Measurements from ENCODE around the gene ELFN1. TPM values are rescaled to one million over a fixed set of nuclear protein-coding genes. Genes with fewer than 3 reads are reported as not detected.

ELFN1 gene
- total and polyA plus RNA-seq, 9 of the 15 experiments (the other 6 are each of a cell fraction or from before 2014, with no cell fraction given), result 0.04 to 0.64 (median 0.18) TPM; not detected in 2

GRCh38 chr7:1639071-1639470 is 31.0 kb upstream of the ELFN1 start (continued):
- TF ChIP-seq, protein P1, sequence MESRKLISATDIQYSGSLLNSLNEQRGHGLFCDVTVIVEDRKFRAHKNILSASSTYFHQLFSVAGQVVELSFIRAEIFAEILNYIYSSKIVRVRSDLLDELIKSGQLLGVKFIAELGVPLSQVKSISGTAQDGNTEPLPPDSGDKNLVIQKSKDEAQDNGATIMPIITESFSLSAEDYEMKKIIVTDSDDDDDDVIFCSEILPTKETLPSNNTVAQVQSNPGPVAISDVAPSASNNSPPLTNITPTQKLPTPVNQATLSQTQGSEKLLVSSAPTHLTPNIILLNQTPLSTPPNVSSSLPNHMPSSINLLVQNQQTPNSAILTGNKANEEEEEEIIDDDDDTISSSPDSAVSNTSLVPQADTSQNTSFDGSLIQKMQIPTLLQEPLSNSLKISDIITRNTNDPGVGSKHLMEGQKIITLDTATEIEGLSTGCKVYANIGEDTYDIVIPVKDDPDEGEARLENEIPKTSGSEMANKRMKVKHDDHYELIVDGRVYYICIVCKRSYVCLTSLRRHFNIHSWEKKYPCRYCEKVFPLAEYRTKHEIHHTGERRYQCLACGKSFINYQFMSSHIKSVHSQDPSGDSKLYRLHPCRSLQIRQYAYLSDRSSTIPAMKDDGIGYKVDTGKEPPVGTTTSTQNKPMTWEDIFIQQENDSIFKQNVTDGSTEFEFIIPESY (CRISPR knock-in tag; IDR thresholded peaks at IDR 0.05), result no peak
- no peak for TF ChIP-seq MAFK (IDR thresholded peaks at IDR 0.05; ENCODE audit: low read length)
- no peak for TF ChIP-seq DACH1 (IDR thresholded peaks at IDR 0.05; ENCODE audit: partially characterized antibody)
- no peak for TF ChIP-seq HDAC8 (tag; IDR thresholded peaks at IDR 0.05)
- TF ChIP-seq ARNT (IDR thresholded peaks at IDR 0.05), result no peak

GRCh38 chr7:1639532-1640175 is 30.4 kb upstream of the ELFN1 start:
- intact Hi-C loops (cut with micrococcal nuclease), result loop anchor here (10.0 kb wide), 1 partner anchor 65 kb away; no protein-coding TSS in a partner anchor
- Histone ChIP-seq H3K27me3 (ENCODE audit: control insufficient read depth in 2 of 2, insufficient read depth in 2 of 2, low read length in 2 of 2) (peaks cover 0 to 16% of the 10 kb centered on the region in 2 experiments; a peak in 2 of 5 replicates), H3K9ac (ENCODE audit: insufficient read depth in 1 of 2, low read depth in 2 of 2, low read length in 2 of 2) (no peak overlapping the region), H3K79me2 (ENCODE audit: control insufficient read depth, insufficient read depth, low read length) (no peaks in the 10 kb centered on the region), H3K27ac (ENCODE audit: extremely low read depth, low read depth, low read length) (no peak overlapping the region), H3K4me3 (no peak overlapping the region), H3K4me2 (ENCODE audit: insufficient read depth, low read length) (no peak overlapping the region), H3K36me3 (ENCODE audit: control insufficient read depth, insufficient read depth, low read length) (no peaks in the 10 kb centered on the region), H2AFZ (ENCODE audit: low read depth, low read length) (no peak overlapping the region), H3K9me3 (replicated peaks; ENCODE audit: control insufficient read depth, insufficient read depth, low read depth, low read length) (0 out of 2 replicates have a peak, but pooled peaks cover 3% of the 10 kb centered on the region), H4K20me1 (replicated peaks; ENCODE audit: control insufficient read depth, insufficient read depth, low read length) (0 out of 2 replicates have a peak, but pooled peaks cover 3% of the 10 kb centered on the region), H3K4me1 (replicated peaks in 1 of 2; ENCODE audit: control insufficient read depth in 2 of 2, insufficient read depth in 2 of 2, low read length in 2 of 2) (peaks cover 6 to 27% of the 10 kb centered on the region in 2 experiments; a peak in 3 of 5 replicates), H3K9me1 (ENCODE audit: control insufficient read depth, insufficient read depth, low read length) (no peaks in the 10 kb centered on the region)
- DNase-seq (ENCODE audit: extremely low read depth in 1 of 4, low spot score in 3 of 4), result no peak
- no TSS peak for BruUV-seq (replicated peaks)
- 0 out of 2 replicates have a peak, but pooled peaks have one; percentile 65 for TF ChIP-seq SMAD4 (CRISPR knock-in tag; conservative IDR thresholded peaks at IDR 0.05)
- TF ChIP-seq ZNF76 (CRISPR knock-in tag; IDR thresholded peaks at IDR 0.05; ENCODE audit: borderline replicate concordance), result no peak
- TF ChIP-seq NCOA6 (IDR thresholded peaks at IDR 0.05), result no peak
- TF ChIP-seq, protein P2, sequence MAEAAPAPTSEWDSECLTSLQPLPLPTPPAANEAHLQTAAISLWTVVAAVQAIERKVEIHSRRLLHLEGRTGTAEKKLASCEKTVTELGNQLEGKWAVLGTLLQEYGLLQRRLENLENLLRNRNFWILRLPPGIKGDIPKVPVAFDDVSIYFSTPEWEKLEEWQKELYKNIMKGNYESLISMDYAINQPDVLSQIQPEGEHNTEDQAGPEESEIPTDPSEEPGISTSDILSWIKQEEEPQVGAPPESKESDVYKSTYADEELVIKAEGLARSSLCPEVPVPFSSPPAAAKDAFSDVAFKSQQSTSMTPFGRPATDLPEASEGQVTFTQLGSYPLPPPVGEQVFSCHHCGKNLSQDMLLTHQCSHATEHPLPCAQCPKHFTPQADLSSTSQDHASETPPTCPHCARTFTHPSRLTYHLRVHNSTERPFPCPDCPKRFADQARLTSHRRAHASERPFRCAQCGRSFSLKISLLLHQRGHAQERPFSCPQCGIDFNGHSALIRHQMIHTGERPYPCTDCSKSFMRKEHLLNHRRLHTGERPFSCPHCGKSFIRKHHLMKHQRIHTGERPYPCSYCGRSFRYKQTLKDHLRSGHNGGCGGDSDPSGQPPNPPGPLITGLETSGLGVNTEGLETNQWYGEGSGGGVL (CRISPR knock-in tag; IDR thresholded peaks at IDR 0.05), result no peak
- TF ChIP-seq ZNF778 (CRISPR knock-in tag; IDR thresholded peaks at IDR 0.05), result no peak
- no peak for TF ChIP-seq RFX5 (IDR thresholded peaks at IDR 0.05; ENCODE audit: low read depth, low read length)
- no peak for TF ChIP-seq THRA (IDR thresholded peaks at IDR 0.05)
- 45% methylated on average over 10 of the region's 15 CpGs for WGBS (ENCODE audit: insufficient coverage, low coverage, missing lambda C conversion rate)
- ChIA-PET CTCF (ENCODE audit: low intra/inter-chr PET ratio) (interaction anchor here (0.6 kb wide), 1 partner anchor 283 kb away, joined by 3 read pairs; no protein-coding TSS in a partner anchor), POLR2A (interaction anchor here (0.8 to 1.2 kb wide), 2 partner anchors 9 to 12 kb away, joined by 3 read pairs; no protein-coding TSS in a partner anchor)
- no peak for FAIRE-seq
- no peak for ATAC-seq
- in situ Hi-C loops (cut with MboI), result no loop called here
